ENCODE results near the gene NANOS3. TPM values are rescaled to one million over a fixed set of nuclear protein-coding genes. Genes with fewer than 3 reads are reported as not detected.

The NANOS3 gene
- total RNA-seq, 2 donors from 2014 or later: 0.64 TPM; not detected in 1

GRCh38 chr19:13841086-13841961 lies 35.6 kb upstream of the NANOS3 start:
- TF ChIP-seq CTCF (conservative IDR thresholded peaks at IDR 0.05): no peak
- H3K4me1 Mint-ChIP-seq: peaks cover 10% of the 10 kb centered on the region
- 92 to 98% methylated on average over 15 to 26 of the region's 26 CpGs for WGBS, 2 experiments (ENCODE audit: insufficient coverage in 1 of 2, insufficient read length in 1 of 2)
- no peaks in the 10 kb centered on the region for H3K9me3 ChIP-seq (ENCODE audit: control insufficient read depth, low read length)
- no peak overlapping the region for H3K27ac ChIP-seq (ENCODE audit: low read depth, low read length)
- H3K27me3 Mint-ChIP-seq (ENCODE audit: insufficient read depth): no peaks in the 10 kb centered on the region
- no peaks in the 10 kb centered on the region for H3K36me3 Mint-ChIP-seq (ENCODE audit: low read depth)
- H3K9me3 Mint-ChIP-seq: no peaks in the 10 kb centered on the region
- DNase-seq: peak; percentile 63
- peak overlapping the region; percentile 76 for H3K4me3 Mint-ChIP-seq
- no peak overlapping the region for H3K27ac Mint-ChIP-seq
- H3K27me3 ChIP-seq (ENCODE audit: control insufficient read depth, insufficient read depth, low read length, poor library complexity, severe bottlenecking): no peaks in the 10 kb centered on the region
- H3K9ac ChIP-seq (ENCODE audit: extremely low read depth, low read length, poor library complexity, severe bottlenecking): peak overlapping the region; percentile 80
- H3K4me1 ChIP-seq (ENCODE audit: control insufficient read depth, insufficient read depth, low read length): peaks cover 12% of the 10 kb centered on the region
- H3K36me3 ChIP-seq (ENCODE audit: control insufficient read depth, insufficient read depth, low read length): no peaks in the 10 kb centered on the region
- peak overlapping the region; percentile 82 for H3K4me3 ChIP-seq (ENCODE audit: low read length)

- no peaks in the 10 kb centered on the region for H3K36me3 Mint-ChIP-seq (ENCODE audit: low read depth)
- peaks cover 15% of the 10 kb centered on the region for H3K4me1 Mint-ChIP-seq
- Histone ChIP-seq H3K27ac (ENCODE audit: low read depth, low read length) (no peak overlapping the region), H3K4me3 (ENCODE audit: low read length) (peak overlapping the region; percentile 82), H3K4me1 (ENCODE audit: control insufficient read depth, insufficient read depth, low read length) (peaks cover 16% of the 10 kb centered on the region), H3K9me3 (ENCODE audit: control insufficient read depth, low read length) (no peaks in the 10 kb centered on the region), H3K27me3 (ENCODE audit: control insufficient read depth, insufficient read depth, low read length, poor library complexity, severe bottlenecking) (no peaks in the 10 kb centered on the region), H3K9ac (ENCODE audit: extremely low read depth, low read length, poor library complexity, severe bottlenecking) (peak overlapping the region; percentile 80), H3K36me3 (ENCODE audit: control insufficient read depth, insufficient read depth, low read length) (no peaks in the 10 kb centered on the region)
- peak overlapping the region; percentile 76 for H3K4me3 Mint-ChIP-seq
- H3K27ac Mint-ChIP-seq: peak overlapping the region; percentile 68
- H3K9me3 Mint-ChIP-seq: no peaks in the 10 kb centered on the region
- no peaks in the 10 kb centered on the region for H3K27me3 Mint-ChIP-seq (ENCODE audit: insufficient read depth)
- 22 to 63% methylated on average over 1 to 8 of the region's 11 CpGs for WGBS, 2 experiments (ENCODE audit: insufficient coverage in 1 of 2, insufficient read length in 1 of 2)
- TF ChIP-seq CTCF (conservative IDR thresholded peaks at IDR 0.05): no peak
- DNase-seq: no peak
These were observed 35.0 kb upstream of the NANOS3 start for GRCh38 chr19:13841962-13842290.

- Histone ChIP-seq H3K4me1 (ENCODE audit: control insufficient read depth, insufficient read depth, low read length) (peaks cover 17% of the 10 kb centered on the region), H3K27me3 (ENCODE audit: control insufficient read depth, insufficient read depth, low read length, poor library complexity, severe bottlenecking) (no peaks in the 10 kb centered on the region), H3K4me3 (ENCODE audit: low read length) (peak overlapping the region; percentile 83), H3K9me3 (ENCODE audit: control insufficient read depth, low read length) (no peaks in the 10 kb centered on the region), H3K36me3 (ENCODE audit: control insufficient read depth, insufficient read depth, low read length) (no peaks in the 10 kb centered on the region), H3K9ac (ENCODE audit: extremely low read depth, low read length, poor library complexity, severe bottlenecking) (peak overlapping the region; percentile 80), H3K27ac (ENCODE audit: low read depth, low read length) (no peak overlapping the region)
- Mint-ChIP-seq H3K27ac (peak overlapping the region; percentile 90), H3K4me1 (peaks cover 15% of the 10 kb centered on the region), H3K27me3 (ENCODE audit: insufficient read depth) (no peaks in the 10 kb centered on the region), H3K36me3 (ENCODE audit: low read depth) (no peaks in the 10 kb centered on the region), H3K4me3 (peak overlapping the region; percentile 76), H3K9me3 (no peaks in the 10 kb centered on the region)
- 0% methylated on average over 4 to 86 of the region's 95 CpGs for WGBS, 2 experiments (ENCODE audit: insufficient coverage in 1 of 2, insufficient read length in 1 of 2)
- peak; percentile 23 for TF ChIP-seq CTCF (conservative IDR thresholded peaks at IDR 0.05)
- DNase-seq: peak; percentile 71
These were observed 34.4 kb upstream of the NANOS3 start for GRCh38 chr19:13842291-13843103.

Data from endodermal cell (in vitro differentiated cells).